HCT116 (cell line): ENCODE measurements around the gene STMND1. TPM values are rescaled to one million over a fixed set of nuclear protein-coding genes. Genes with fewer than 3 reads are reported as not detected.

Experiments used
- ATAC-seq: fragments of 200-7000 bp; cut with Tn5 transposase; 2 replicates; pipeline ENCODE4 v1.9.1; 2020; ENCODE audit warnings: mild to moderate bottlenecking, moderate library complexity
- BruUV-seq: library from RNA; stranded (reverse); fragments of 400-500 nt; replicated peaks from 2 replicates; lab custom pipeline; 2021; lab: Mats Ljungman, UMichigan
- CTCF ChIA-PET: fragments of 300-600 bp; sonication (Branson Sonifier 250); formaldehyde crosslinking; loops from one replicate; lab custom pipeline; 2021; ENCODE audit warnings: antibody characterized with exemption; lab: Charles Lee
- POLR2A ChIA-PET: fragments of 300-600, 350-600 bp; sonication (Branson Sonifier 250); formaldehyde crosslinking; loops from one replicate; lab custom pipeline; 2021; ENCODE audit warnings: antibody characterized with exemption; lab: Charles Lee
- RAD21 ChIA-PET, 2 experiments: fragments of 300-600 bp; sonication (Branson Sonifier 250); formaldehyde crosslinking; loops; one replicate each; lab custom pipeline; 2023; ENCODE audit warnings: low total read pairs in 2 of 2; ENCODE audit not compliant: uncharacterized antibody in 2 of 2, unreplicated experiment in 2 of 2, low non-redundant PET in 1 of 2; lab: Charles Lee
- DNase-seq: peaks from one replicate; pipeline ENCODE4 v3.0.0-alpha.2; 2010; ENCODE audit warnings: low read depth, low spot score
- H2AFZ ChIP-seq: fragments of 200-600 bp; shearing (Covaris generic), sonication (generic); 2 replicates; pipeline ENCODE4 v1.6.1; 2017; ENCODE audit warnings: low read depth, mixed run types, mixed read lengths, antibody characterized with exemption, low read length; ENCODE audit not compliant: poor library complexity, severe bottlenecking
- H3K27ac ChIP-seq: 2 replicates; pipeline ENCODE4 v1.5.1; 2012; ENCODE audit warnings: low read depth, low read length
- H3K27me3 ChIP-seq: fragments of 200-600 bp; sonication (generic); 2 replicates; pipeline ENCODE4 v1.6.1; 2016; ENCODE audit warnings: mixed run types, low read length, mixed read lengths; ENCODE audit not compliant: insufficient read depth
- H3K36me3 ChIP-seq, 2 experiments: fragments of 200-500 bp in 1 of 2; fragments of 200-600 bp in 1 of 2; sonication (Bioruptor generic) in 1 of 2; sonication (generic) in 1 of 2; 2 replicates each; pipeline versions ENCODE4 v1.5.1 to v1.6.1; 2014 to 2016; ENCODE audit warnings: low read length in 2 of 2, inconsistent platforms in 1 of 2, mixed read lengths in 1 of 2, mixed run types in 1 of 2; ENCODE audit not compliant: insufficient read depth in 2 of 2, control insufficient read depth in 1 of 2
- H3K4me1 ChIP-seq, 2 experiments: fragments of 200-600 bp in 1 of 2; sonication (generic) in 1 of 2; 2 replicates each; pipeline versions ENCODE4 v1.5.1 to v1.6.1; 2012 to 2017; ENCODE audit warnings: low read length in 2 of 2, inconsistent platforms in 1 of 2, mild to moderate bottlenecking in 1 of 2, mixed read lengths in 1 of 2, mixed run types in 1 of 2, moderate library complexity in 1 of 2; ENCODE audit not compliant: insufficient read depth in 2 of 2, control insufficient read depth in 1 of 2
- H3K4me2 ChIP-seq: fragments of 200-600 bp; sonication (generic); 2 replicates; pipeline ENCODE4 v1.6.1; 2017; ENCODE audit warnings: mixed run types, low read length, mixed read lengths
- H3K4me3 ChIP-seq, 2 experiments: fragments of 200-600 bp in 1 of 2; sonication (generic) in 1 of 2; replicated peaks in 1 of 2; 2 replicates each; pipeline ENCODE4 v1.5.1; 2011 to 2016; ENCODE audit warnings: low read length in 2 of 2, control low read depth in 1 of 2, low read depth in 1 of 2, mild to moderate bottlenecking in 1 of 2, mixed read lengths in 1 of 2, mixed run types in 1 of 2
- H3K79me2 ChIP-seq: fragments of 200-600 bp; sonication (generic); 2 replicates; pipeline ENCODE4 v1.6.1; 2017; ENCODE audit warnings: mild to moderate bottlenecking, mixed run types, low read length, moderate library complexity, mixed read lengths; ENCODE audit not compliant: insufficient read depth
- H3K9ac ChIP-seq: fragments of 200-600 bp; sonication (generic); 2 replicates; pipeline ENCODE4 v1.6.1; 2016; ENCODE audit warnings: low read length, mixed read lengths
- H3K9me2 ChIP-seq: fragments of 200-600 bp; sonication (generic), shearing (Covaris generic); 2 replicates; pipeline ENCODE4 v1.6.1; 2017; ENCODE audit warnings: mixed run types, mild to moderate bottlenecking, moderate library complexity; ENCODE audit not compliant: insufficient read depth
- H3K9me3 ChIP-seq, 2 experiments: fragments of 200-500 bp in 1 of 2; fragments of 200-600 bp in 1 of 2; sonication (Bioruptor generic) in 1 of 2; sonication (generic) in 1 of 2; 2 replicates each; pipeline ENCODE4 v1.6.1; 2014 to 2017; ENCODE audit warnings: low read length in 2 of 2, mixed read lengths in 2 of 2, inconsistent platforms in 1 of 2, low read depth in 1 of 2, mild to moderate bottlenecking in 1 of 2, mixed run types in 1 of 2, moderate library complexity in 1 of 2; ENCODE audit not compliant: control insufficient read depth in 1 of 2, insufficient read depth in 1 of 2
- H4K20me1 ChIP-seq: fragments of 200-600 bp; sonication (generic), shearing (Covaris generic); 2 replicates; pipeline ENCODE4 v1.6.1; 2017; ENCODE audit warnings: mixed run types, mild to moderate bottlenecking, moderate library complexity; ENCODE audit not compliant: insufficient read depth
- CBX3 ChIP-seq: IDR thresholded peaks from 2 replicates; pipeline ENCODE4 v1.6.1; 2012; ENCODE audit warnings: low read depth
- CEBPB ChIP-seq: IDR thresholded peaks from 2 replicates; pipeline ENCODE4 v1.6.1; 2012; ENCODE audit warnings: low read depth
- CTCF ChIP-seq, 3 experiments: fragments of 200-600 bp in 1 of 3; sonication (generic) in 1 of 3; IDR thresholded peaks in 2 of 3; conservative IDR thresholded peaks in 1 of 3; 2 replicates each; pipeline ENCODE4 v1.5.1; 2012 to 2017; ENCODE audit warnings: low read depth in 2 of 3, low read length in 2 of 3, antibody characterized with exemption in 1 of 3, borderline replicate concordance in 1 of 3, control low read depth in 1 of 3, mild to moderate bottlenecking in 1 of 3, mixed read lengths in 1 of 3, mixed run types in 1 of 3, moderate library complexity in 1 of 3; ENCODE audit not compliant: insufficient read depth in 1 of 3
- EGR1 ChIP-seq: IDR thresholded peaks from 2 replicates; pipeline ENCODE4 v1.6.1; 2012; ENCODE audit warnings: low read depth
- ELF1 ChIP-seq: IDR thresholded peaks from 2 replicates; pipeline ENCODE4 v1.6.1; 2012; ENCODE audit warnings: low read depth, borderline replicate concordance
- EZH2 ChIP-seq: fragments of 200-600 bp; sonication (generic); IDR thresholded peaks from 2 replicates; pipeline ENCODE4 v1.6.1; 2017; ENCODE audit warnings: antibody characterized with exemption, mixed run types
- EZH2phosphoT487 ChIP-seq: fragments of 200-600 bp; IDR thresholded peaks from 2 replicates; pipeline ENCODE4 v1.6.1; 2018; ENCODE audit warnings: antibody characterized with exemption, borderline replicate concordance
- POLR2A ChIP-seq: IDR thresholded peaks from 2 replicates; pipeline ENCODE4 v1.7.0; 2011; ENCODE audit warnings: borderline replicate concordance; ENCODE audit not compliant: insufficient read depth, insufficient read length; ENCODE audit errors: extremely low read depth
- POLR2AphosphoS5 ChIP-seq: IDR thresholded peaks from 2 replicates; pipeline ENCODE4 v1.6.1; 2011; ENCODE audit warnings: mild to moderate bottlenecking, low read depth, low read length, moderate library complexity
- RAD21 ChIP-seq: IDR thresholded peaks from 2 replicates; pipeline ENCODE4 v1.6.1; 2012; ENCODE audit warnings: low read depth, mild to moderate bottlenecking
- SP1 ChIP-seq: IDR thresholded peaks from 2 replicates; pipeline ENCODE4 v1.6.1; 2012; ENCODE audit warnings: low read depth
- SRF ChIP-seq: IDR thresholded peaks from 2 replicates; pipeline ENCODE4 v1.6.1; 2012; ENCODE audit warnings: low read depth
- TCF7L2 ChIP-seq: IDR thresholded peaks from 2 replicates; pipeline ENCODE4 v1.7.0; 2011; ENCODE audit warnings: borderline replicate concordance, inconsistent platforms; ENCODE audit not compliant: insufficient read depth, insufficient read length; ENCODE audit errors: extremely low read depth
- YY1 ChIP-seq: IDR thresholded peaks from 2 replicates; pipeline ENCODE4 v1.6.1; 2011; ENCODE audit warnings: low read length, low read depth, moderate library complexity, mild to moderate bottlenecking; ENCODE audit not compliant: insufficient replicate concordance; ENCODE audit errors: extremely low read depth
- ZFX ChIP-seq: fragments of 450-650 bp; IDR thresholded peaks from 2 replicates; pipeline ENCODE4 v1.6.1; 2017
- ZNF274 ChIP-seq: fragments of 200-500 bp; sonication (Bioruptor generic); IDR thresholded peaks from 2 replicates; pipeline ENCODE4 v1.6.1; 2014; ENCODE audit warnings: mild to moderate bottlenecking, low read depth, low read length, inconsistent platforms
- intact Hi-C: fragments of 100-400 bp; cut with micrococcal nuclease; formaldehyde crosslinking; loops from 2 replicates; pipeline ENCODE4 v1.10.0; 2022
- total RNA-seq: library from RNA; stranded (reverse); gene quantifications from one replicate; pipeline ENCODE4 v1.2.1, GENCODE V29; 2021; ENCODE audit not compliant: unreplicated experiment
- TF ChIP-seq, protein P1 (sequence below): IDR thresholded peaks from 2 replicates; pipeline ENCODE4 v1.6.1; 2012
- TF ChIP-seq, protein P2 (sequence below): IDR thresholded peaks from 2 replicates; pipeline ENCODE4 v1.6.1; 2011; ENCODE audit warnings: mild to moderate bottlenecking, low read length, moderate library complexity; ENCODE audit not compliant: insufficient replicate concordance; ENCODE audit errors: extremely low read depth
- TF ChIP-seq, protein P3 (sequence below): IDR thresholded peaks from 2 replicates; pipeline ENCODE4 v1.6.1; 2012
- TF ChIP-seq, protein P4 (sequence below): IDR thresholded peaks from 2 replicates; pipeline ENCODE4 v1.6.1; 2012; ENCODE audit warnings: low read depth

STMND1 gene
- total RNA-seq, 1 experiment from 2014 or later = not detected

GRCh38 chr6:17086469-17086868, 15.4 kb upstream of the STMND1 start:
- peak overlapping the region; percentile 70 for H2AFZ ChIP-seq
- H3K27ac ChIP-seq = no peak overlapping the region
- H3K4me1 ChIP-seq = peaks cover 0 to 4% of the 10 kb centered on the region in 2 experiments; a peak in 1 of 4 replicates
- DNase-seq (peak; percentile 75), ATAC-seq (peak; percentile 97)
- H4K20me1 ChIP-seq = no peaks in the 10 kb centered on the region
- ChIA-PET RAD21 (interaction anchor here (0.6 to 1.0 kb wide), 3 partner anchors 323 to 573 kb away, joined by 3 to 5 read pairs (median 4); no protein-coding TSS in a partner anchor), POLR2A (no interaction called here), CTCF (interaction anchor here (0.7 to 1.7 kb wide), 29 partner anchors 9 to 857 kb away, joined by 3 to 13 read pairs (median 4); partner anchors contain the start of gene ATXN1)
- intact Hi-C loops = loop anchor here (2.0 to 5.0 kb wide), 3 partner anchors 324 to 800 kb away; partner anchors contain the start of gene ATXN1
- no peaks in the 10 kb centered on the region for H3K9me2 ChIP-seq
- no TSS peak for BruUV-seq
- H3K9ac ChIP-seq = no peak overlapping the region
- H3K4me3 ChIP-seq = no peak overlapping the region
- peak overlapping the region; percentile 39 for H3K4me2 ChIP-seq
- TF ChIP-seq CEBPB = peak; percentile 67
- no peak for TF ChIP-seq SRF
- no peak for TF ChIP-seq SP1
- TF ChIP-seq, protein P1, sequence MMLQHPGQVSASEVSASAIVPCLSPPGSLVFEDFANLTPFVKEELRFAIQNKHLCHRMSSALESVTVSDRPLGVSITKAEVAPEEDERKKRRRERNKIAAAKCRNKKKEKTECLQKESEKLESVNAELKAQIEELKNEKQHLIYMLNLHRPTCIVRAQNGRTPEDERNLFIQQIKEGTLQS = peak; percentile 10; the same call in 1 of the 2 replicates
- no peak for TF ChIP-seq ZFX
- TF ChIP-seq RAD21 = peak; percentile 83
- TF ChIP-seq EGR1 = no peak
- TF ChIP-seq POLR2A = no peak
- peak; percentile 27 for TF ChIP-seq TCF7L2
- no peak; the same call in 1 of the 2 replicates for TF ChIP-seq CBX3
- TF ChIP-seq POLR2AphosphoS5 = no peak
- TF ChIP-seq, protein P2, sequence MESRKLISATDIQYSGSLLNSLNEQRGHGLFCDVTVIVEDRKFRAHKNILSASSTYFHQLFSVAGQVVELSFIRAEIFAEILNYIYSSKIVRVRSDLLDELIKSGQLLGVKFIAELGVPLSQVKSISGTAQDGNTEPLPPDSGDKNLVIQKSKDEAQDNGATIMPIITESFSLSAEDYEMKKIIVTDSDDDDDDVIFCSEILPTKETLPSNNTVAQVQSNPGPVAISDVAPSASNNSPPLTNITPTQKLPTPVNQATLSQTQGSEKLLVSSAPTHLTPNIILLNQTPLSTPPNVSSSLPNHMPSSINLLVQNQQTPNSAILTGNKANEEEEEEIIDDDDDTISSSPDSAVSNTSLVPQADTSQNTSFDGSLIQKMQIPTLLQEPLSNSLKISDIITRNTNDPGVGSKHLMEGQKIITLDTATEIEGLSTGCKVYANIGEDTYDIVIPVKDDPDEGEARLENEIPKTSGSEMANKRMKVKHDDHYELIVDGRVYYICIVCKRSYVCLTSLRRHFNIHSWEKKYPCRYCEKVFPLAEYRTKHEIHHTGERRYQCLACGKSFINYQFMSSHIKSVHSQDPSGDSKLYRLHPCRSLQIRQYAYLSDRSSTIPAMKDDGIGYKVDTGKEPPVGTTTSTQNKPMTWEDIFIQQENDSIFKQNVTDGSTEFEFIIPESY = no peak
- no peak for TF ChIP-seq EZH2
- no peak for TF ChIP-seq ELF1
- no peak for TF ChIP-seq ZNF274
- no peak for TF ChIP-seq YY1
- peak; percentile 63 to 77 (median 72); a peak in 5 of 6 replicates for TF ChIP-seq CTCF (IDR thresholded peaks at IDR 0.05 in 2 of 3, conservative IDR thresholded peaks at IDR 0.05 in 1 of 3; ENCODE audit: borderline replicate concordance in 1 of 3, insufficient read depth in 1 of 3, low read depth in 2 of 3, low read length in 2 of 3)
- TF ChIP-seq EZH2phosphoT487 = no peak
- TF ChIP-seq, protein P3, sequence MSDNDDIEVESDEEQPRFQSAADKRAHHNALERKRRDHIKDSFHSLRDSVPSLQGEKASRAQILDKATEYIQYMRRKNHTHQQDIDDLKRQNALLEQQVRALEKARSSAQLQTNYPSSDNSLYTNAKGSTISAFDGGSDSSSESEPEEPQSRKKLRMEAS = no peak
- TF ChIP-seq, protein P4, sequence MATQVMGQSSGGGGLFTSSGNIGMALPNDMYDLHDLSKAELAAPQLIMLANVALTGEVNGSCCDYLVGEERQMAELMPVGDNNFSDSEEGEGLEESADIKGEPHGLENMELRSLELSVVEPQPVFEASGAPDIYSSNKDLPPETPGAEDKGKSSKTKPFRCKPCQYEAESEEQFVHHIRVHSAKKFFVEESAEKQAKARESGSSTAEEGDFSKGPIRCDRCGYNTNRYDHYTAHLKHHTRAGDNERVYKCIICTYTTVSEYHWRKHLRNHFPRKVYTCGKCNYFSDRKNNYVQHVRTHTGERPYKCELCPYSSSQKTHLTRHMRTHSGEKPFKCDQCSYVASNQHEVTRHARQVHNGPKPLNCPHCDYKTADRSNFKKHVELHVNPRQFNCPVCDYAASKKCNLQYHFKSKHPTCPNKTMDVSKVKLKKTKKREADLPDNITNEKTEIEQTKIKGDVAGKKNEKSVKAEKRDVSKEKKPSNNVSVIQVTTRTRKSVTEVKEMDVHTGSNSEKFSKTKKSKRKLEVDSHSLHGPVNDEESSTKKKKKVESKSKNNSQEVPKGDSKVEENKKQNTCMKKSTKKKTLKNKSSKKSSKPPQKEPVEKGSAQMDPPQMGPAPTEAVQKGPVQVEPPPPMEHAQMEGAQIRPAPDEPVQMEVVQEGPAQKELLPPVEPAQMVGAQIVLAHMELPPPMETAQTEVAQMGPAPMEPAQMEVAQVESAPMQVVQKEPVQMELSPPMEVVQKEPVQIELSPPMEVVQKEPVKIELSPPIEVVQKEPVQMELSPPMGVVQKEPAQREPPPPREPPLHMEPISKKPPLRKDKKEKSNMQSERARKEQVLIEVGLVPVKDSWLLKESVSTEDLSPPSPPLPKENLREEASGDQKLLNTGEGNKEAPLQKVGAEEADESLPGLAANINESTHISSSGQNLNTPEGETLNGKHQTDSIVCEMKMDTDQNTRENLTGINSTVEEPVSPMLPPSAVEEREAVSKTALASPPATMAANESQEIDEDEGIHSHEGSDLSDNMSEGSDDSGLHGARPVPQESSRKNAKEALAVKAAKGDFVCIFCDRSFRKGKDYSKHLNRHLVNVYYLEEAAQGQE = no peak
- no peaks in the 10 kb centered on the region for H3K27me3 ChIP-seq
- H3K79me2 ChIP-seq = no peaks in the 10 kb centered on the region
- H3K9me3 ChIP-seq = no peaks in the 10 kb centered on the region
- no peaks in the 10 kb centered on the region for H3K36me3 ChIP-seq
